GM21526 (cell line): ENCODE measurements around the gene MYO16.

Source experiments
- ATAC-seq: cut with Tn5 transposase; IDR thresholded peaks from one replicate; pipeline ENCODE4 v1.9.1; 2021; ENCODE audit warnings: moderate library complexity; ENCODE audit not compliant: unreplicated experiment, low FRiP score

MYO16 gene

GRCh38 chr13:109162248-109163036 lies 533.0 kb downstream of the MYO16 start:
- ATAC-seq: peak; percentile 93

- ATAC-seq: peak; percentile 5
Observed at GRCh38 chr13:109163037-109163379, 533.6 kb downstream of the MYO16 start.

GRCh38 chr13:109165417-109165904 lies 536.0 kb downstream of the MYO16 start:
- no peak for ATAC-seq

- no peak for ATAC-seq
Observed at GRCh38 chr13:109166804-109167203, 537.4 kb downstream of the MYO16 start.

- no peak for ATAC-seq
Observed at GRCh38 chr13:109172136-109172535, 542.7 kb downstream of the MYO16 start.

- no peak for ATAC-seq
Observed at GRCh38 chr13:109175666-109176065, 546.3 kb downstream of the MYO16 start.

- ATAC-seq: no peak
Observed at GRCh38 chr13:109180905-109181425, 551.6 kb downstream of the MYO16 start.

GRCh38 chr13:109182777-109183465 lies 553.5 kb downstream of the MYO16 start:
- no peak for ATAC-seq

- ATAC-seq: no peak
Observed at GRCh38 chr13:109191413-109191812, 562.0 kb downstream of the MYO16 start.

GRCh38 chr13:109192306-109192705 lies 562.9 kb downstream of the MYO16 start:
- ATAC-seq: no peak

GRCh38 chr13:109196948-109197347 lies 567.5 kb downstream of the MYO16 start:
- ATAC-seq: no peak

- ATAC-seq: no peak
Observed at GRCh38 chr13:109198585-109198984, 569.2 kb downstream of the MYO16 start.

GRCh38 chr13:109199280-109199679 lies 569.9 kb downstream of the MYO16 start:
- no peak for ATAC-seq

- no peak for ATAC-seq
Observed at GRCh38 chr13:109200556-109200955, 571.1 kb downstream of the MYO16 start.

GRCh38 chr13:109203587-109203986 lies 574.2 kb downstream of the MYO16 start:
- no peak for ATAC-seq

GRCh38 chr13:109204252-109204651 lies 574.8 kb downstream of the MYO16 start:
- ATAC-seq: no peak

GRCh38 chr13:109204657-109205056 lies 575.2 kb downstream of the MYO16 start:
- ATAC-seq: no peak

- ATAC-seq: no peak
Observed at GRCh38 chr13:109205315-109205714, 575.9 kb downstream of the MYO16 start.

GRCh38 chr13:109206616-109207015 lies 577.2 kb downstream of the MYO16 start:
- no peak for ATAC-seq

GRCh38 chr13:109207622-109208021 lies 578.2 kb downstream of the MYO16 start:
- ATAC-seq: no peak

GRCh38 chr13:109208522-109208921 lies 579.1 kb downstream of the MYO16 start:
- no peak for ATAC-seq

- ATAC-seq: no peak
Observed at GRCh38 chr13:109209526-109209925, 580.1 kb downstream of the MYO16 start.
